ENCODE results near the gene MYO18B.

The MYO18B gene

GRCh38 chr22:25987948-25988347 is 246.0 kb downstream of the MYO18B start:
- TF ChIP-seq SIN3A (IDR thresholded peaks at IDR 0.05; ENCODE audit: borderline replicate concordance, insufficient read depth, low read length) (no peak), TAF1 (IDR thresholded peaks at IDR 0.05; ENCODE audit: borderline replicate concordance, insufficient read depth, low read length) (no peak), REST (IDR thresholded peaks at IDR 0.05; ENCODE audit: insufficient read depth in 1 of 2, low read depth in 2 of 2, low read length in 2 of 2) (no peak), FOXP2 (optimal IDR thresholded peaks at IDR 0.05; ENCODE audit: borderline replicate concordance, extremely low read depth, extremely low read length, insufficient read depth) (no peak), POLR2AphosphoS5 (IDR thresholded peaks at IDR 0.05; ENCODE audit: low read depth, low read length) (no peak)

- no peak for TF ChIP-seq REST (IDR thresholded peaks at IDR 0.05; ENCODE audit: insufficient read depth in 1 of 2, low read depth in 2 of 2, low read length in 2 of 2)
Measured at GRCh38 chr22:25990940-25991339, 249.0 kb downstream of the MYO18B start.

GRCh38 chr22:25992331-25992730 is 250.3 kb downstream of the MYO18B start:
- TF ChIP-seq SIN3A (IDR thresholded peaks at IDR 0.05; ENCODE audit: borderline replicate concordance, insufficient read depth, low read length) (no peak), REST (IDR thresholded peaks at IDR 0.05; ENCODE audit: insufficient read depth in 1 of 2, low read depth in 2 of 2, low read length in 2 of 2) (no peak), TAF1 (IDR thresholded peaks at IDR 0.05; ENCODE audit: borderline replicate concordance, insufficient read depth, low read length) (no peak), FOXP2 (optimal IDR thresholded peaks at IDR 0.05; ENCODE audit: borderline replicate concordance, extremely low read depth, extremely low read length, insufficient read depth) (no peak), POLR2AphosphoS5 (IDR thresholded peaks at IDR 0.05; ENCODE audit: low read depth, low read length) (no peak)

GRCh38 chr22:25996669-25997068 is 254.7 kb downstream of the MYO18B start:
- TF ChIP-seq POLR2AphosphoS5 (IDR thresholded peaks at IDR 0.05; ENCODE audit: low read depth, low read length) (no peak), FOXP2 (optimal IDR thresholded peaks at IDR 0.05; ENCODE audit: borderline replicate concordance, extremely low read depth, extremely low read length, insufficient read depth) (no peak)

- TF ChIP-seq TAF1 (IDR thresholded peaks at IDR 0.05; ENCODE audit: borderline replicate concordance, insufficient read depth, low read length): no peak
- TF ChIP-seq POLR2AphosphoS5 (IDR thresholded peaks at IDR 0.05; ENCODE audit: low read depth, low read length): no peak
Measured at GRCh38 chr22:25997886-25998775, 256.1 kb downstream of the MYO18B start.

GRCh38 chr22:26002456-26002855 is 260.5 kb downstream of the MYO18B start:
- no peak for TF ChIP-seq FOXP2 (optimal IDR thresholded peaks at IDR 0.05; ENCODE audit: borderline replicate concordance, extremely low read depth, extremely low read length, insufficient read depth)
- TF ChIP-seq SIN3A (IDR thresholded peaks at IDR 0.05; ENCODE audit: borderline replicate concordance, insufficient read depth, low read length): no peak
- no peak for TF ChIP-seq TAF1 (IDR thresholded peaks at IDR 0.05; ENCODE audit: borderline replicate concordance, insufficient read depth, low read length)
- no peak for TF ChIP-seq POLR2AphosphoS5 (IDR thresholded peaks at IDR 0.05; ENCODE audit: low read depth, low read length)
- no peak for TF ChIP-seq REST (IDR thresholded peaks at IDR 0.05; ENCODE audit: insufficient read depth in 1 of 2, low read depth in 2 of 2, low read length in 2 of 2)

Data from PFSK-1 (cell line).